ENCODE results near the gene CDC42EP2.

CDC42EP2 gene

DNA sequence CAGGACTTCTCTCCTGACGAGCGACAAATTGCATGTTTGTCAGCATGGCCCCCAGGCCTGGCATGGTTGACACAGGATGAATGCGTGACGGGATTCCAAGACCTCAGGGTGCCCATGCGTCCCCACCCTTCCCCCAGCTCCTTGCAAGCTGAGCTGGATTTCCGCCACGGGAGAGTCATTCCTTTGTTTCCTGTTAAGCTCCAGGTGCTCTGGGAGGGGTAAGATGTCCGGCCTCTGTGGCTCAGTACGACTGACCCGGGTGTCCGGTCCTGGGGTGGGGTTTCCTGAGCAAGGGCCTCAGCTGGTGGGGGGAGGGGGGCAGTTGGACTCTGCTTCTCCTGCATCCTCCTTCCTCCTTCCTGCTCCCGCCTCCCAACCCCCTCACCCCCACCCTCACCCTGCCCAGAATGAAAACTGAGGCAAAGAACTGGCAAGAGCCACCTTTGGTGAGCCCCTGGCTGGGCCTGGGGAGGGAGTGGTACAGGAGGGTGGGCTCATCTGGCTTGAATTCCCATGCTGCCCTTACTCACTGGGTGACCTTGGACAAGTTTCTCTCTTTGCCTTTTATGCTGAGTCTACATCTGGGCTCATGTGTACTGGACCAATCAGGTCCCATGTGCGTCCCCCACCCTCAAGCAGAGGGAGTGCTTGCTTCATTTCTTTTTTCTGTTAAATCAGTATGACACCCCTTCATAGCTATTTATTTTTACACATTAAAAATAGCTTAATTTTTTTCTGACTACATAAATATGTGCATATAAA is 2.5 kb downstream of the CDC42EP2 start:
- TF ChIP-seq, protein P1, sequence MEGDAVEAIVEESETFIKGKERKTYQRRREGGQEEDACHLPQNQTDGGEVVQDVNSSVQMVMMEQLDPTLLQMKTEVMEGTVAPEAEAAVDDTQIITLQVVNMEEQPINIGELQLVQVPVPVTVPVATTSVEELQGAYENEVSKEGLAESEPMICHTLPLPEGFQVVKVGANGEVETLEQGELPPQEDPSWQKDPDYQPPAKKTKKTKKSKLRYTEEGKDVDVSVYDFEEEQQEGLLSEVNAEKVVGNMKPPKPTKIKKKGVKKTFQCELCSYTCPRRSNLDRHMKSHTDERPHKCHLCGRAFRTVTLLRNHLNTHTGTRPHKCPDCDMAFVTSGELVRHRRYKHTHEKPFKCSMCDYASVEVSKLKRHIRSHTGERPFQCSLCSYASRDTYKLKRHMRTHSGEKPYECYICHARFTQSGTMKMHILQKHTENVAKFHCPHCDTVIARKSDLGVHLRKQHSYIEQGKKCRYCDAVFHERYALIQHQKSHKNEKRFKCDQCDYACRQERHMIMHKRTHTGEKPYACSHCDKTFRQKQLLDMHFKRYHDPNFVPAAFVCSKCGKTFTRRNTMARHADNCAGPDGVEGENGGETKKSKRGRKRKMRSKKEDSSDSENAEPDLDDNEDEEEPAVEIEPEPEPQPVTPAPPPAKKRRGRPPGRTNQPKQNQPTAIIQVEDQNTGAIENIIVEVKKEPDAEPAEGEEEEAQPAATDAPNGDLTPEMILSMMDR (IDR thresholded peaks at IDR 0.05; ENCODE audit: insufficient read depth, missing control alignments) = no peak
- FAIRE-seq (no peak), DNase-seq (ENCODE audit: insufficient read length, low spot score) (no peak)

DNA sequence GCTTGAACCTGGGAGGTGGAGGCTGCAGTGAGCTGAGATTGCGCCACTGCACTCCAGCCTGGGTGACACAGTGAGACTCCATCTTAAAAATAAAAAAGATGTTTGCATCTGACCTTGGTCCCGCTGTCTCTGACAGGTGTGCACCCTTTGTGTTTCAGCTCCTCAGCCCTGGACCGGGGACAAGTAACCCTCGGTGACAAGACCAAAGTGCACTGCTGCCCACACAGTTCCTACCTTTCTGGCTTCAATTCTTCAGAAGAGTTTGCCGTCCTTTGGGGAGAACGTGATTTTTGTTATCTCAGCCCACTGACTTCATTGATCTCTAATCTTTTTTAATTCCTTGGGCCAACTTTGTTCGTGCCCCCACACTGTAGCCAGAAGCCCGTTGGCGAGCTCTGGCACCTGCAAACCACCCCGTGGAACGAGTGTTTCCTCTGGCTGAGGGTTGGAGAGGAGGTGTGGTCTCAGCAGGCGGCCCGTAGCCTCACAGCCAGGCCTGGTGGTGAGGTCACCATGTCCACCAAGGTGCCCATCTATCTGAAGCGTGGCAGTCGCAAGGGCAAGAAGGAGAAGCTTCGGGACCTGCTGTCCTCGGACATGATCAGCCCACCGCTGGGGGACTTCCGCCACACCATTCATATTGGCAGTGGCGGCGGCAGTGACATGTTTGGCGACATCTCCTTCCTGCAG is 5.9 kb downstream of the CDC42EP2 start:
- DNase-seq (ENCODE audit: insufficient read length, low spot score) = no peak
- FAIRE-seq = no peak
- TF ChIP-seq, protein P1 (IDR thresholded peaks at IDR 0.05; ENCODE audit: insufficient read depth, missing control alignments) = no peak

DNA sequence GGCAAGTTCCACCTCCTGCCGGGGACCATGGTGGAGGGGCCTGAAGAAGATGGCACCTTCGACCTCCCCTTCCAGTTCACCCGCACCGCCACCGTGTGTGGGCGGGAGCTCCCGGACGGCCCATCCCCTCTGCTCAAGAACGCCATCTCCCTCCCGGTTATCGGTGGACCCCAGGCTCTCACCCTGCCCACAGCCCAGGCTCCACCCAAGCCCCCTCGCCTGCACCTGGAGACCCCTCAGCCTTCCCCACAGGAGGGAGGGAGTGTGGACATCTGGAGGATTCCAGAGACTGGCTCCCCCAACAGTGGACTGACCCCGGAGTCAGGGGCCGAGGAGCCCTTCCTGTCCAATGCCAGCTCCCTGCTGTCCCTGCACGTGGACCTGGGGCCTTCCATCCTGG is 6.4 kb downstream of the CDC42EP2 start:
- no peak for DNase-seq (ENCODE audit: insufficient read length, low spot score)
- TF ChIP-seq, protein P1 (IDR thresholded peaks at IDR 0.05; ENCODE audit: insufficient read depth, missing control alignments) = no peak
- FAIRE-seq = no peak

DNA sequence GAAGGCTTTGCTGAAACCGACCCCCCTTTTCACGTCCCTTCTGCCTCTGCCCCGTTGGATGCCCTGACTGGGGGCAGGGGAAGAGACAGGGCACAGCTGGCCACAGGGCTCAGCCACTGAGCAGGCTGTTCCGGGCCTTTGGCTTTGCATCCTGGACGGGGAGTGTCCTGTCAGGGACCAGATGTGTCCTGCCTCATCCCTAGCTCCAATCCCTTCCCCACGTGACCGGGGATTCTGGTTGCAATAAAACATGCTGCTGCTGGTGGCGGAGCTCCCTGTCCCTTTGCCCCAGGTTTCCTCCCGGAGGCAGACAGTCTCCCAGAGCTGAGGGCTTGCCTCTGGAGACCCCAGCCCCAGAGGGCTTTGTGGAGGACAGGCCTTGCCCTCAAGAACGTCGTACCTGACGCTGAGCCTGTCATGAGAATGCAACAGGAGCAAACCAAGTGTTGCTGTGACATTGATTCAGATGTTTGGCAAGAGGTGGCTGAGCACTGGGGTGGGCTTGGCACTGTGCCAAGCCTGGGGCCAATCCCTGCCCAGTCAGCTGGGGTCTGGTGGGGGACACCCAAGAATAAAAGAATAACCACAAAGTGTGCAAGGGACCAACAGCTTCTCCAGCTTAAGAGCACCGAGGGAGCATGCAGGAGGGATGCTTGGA is 7.3 kb downstream of the CDC42EP2 start:
- no peak for FAIRE-seq
- no peak for DNase-seq (ENCODE audit: insufficient read length, low spot score)
- TF ChIP-seq, protein P1 (IDR thresholded peaks at IDR 0.05; ENCODE audit: insufficient read depth, missing control alignments) = no peak

DNA sequence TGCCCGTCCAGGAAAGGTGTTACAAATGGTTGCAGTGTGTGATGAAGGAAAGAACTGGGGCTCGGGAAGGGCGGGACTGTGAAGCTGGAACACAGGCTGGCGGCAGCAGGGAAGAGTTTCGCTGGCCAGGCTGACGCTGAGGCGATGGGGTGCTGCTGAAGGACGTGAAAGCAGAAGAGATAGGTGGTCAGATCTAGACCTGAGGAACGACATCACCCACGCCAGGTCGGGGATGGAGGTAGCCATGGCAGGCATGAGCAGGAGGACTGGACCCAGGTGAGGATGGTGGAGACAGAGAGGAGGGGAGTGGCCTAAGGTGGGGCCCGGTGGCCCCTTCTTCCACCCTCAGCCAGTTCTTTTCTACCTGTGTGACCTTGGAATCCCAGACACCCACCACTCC is 9.1 kb downstream of the CDC42EP2 start:
- TF ChIP-seq, protein P1 (IDR thresholded peaks at IDR 0.05; ENCODE audit: insufficient read depth, missing control alignments) = no peak
- DNase-seq (ENCODE audit: insufficient read length, low spot score) = no peak
- FAIRE-seq = no peak

DNA sequence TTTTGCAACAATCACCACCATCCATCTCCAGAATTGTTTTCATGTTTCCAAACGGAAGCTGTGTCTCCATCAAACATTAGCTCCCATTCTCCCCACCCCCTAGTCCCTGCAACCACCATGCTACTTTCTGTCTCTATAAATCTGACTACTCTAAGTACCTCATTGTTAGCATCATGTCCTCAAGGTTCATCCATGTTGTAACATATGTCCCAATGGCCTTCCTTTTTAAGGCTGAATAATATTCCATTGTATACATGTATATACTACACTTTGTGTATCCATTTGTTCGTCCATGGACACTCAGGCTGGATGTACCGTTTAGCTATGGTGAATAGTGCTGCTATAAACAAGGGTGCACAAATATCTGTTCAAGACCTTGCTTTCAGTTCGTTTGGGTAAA is 10.8 kb downstream of the CDC42EP2 start:
- DNase-seq (ENCODE audit: insufficient read length, low spot score) (no peak), FAIRE-seq (no peak)
- TF ChIP-seq, protein P1 (IDR thresholded peaks at IDR 0.05; ENCODE audit: insufficient read depth, missing control alignments) = no peak

All from D721Med (cell line).